Panc1 (cell line): Measurements from ENCODE around the gene EPC1. TPM values are rescaled to one million over a fixed set of nuclear protein-coding genes. Genes with fewer than 3 reads are reported as not detected.

ENCODE experiments used
- ATAC-seq: fragments of 200-7000 bp; cut with Tn5 transposase; 2 replicates; pipeline ENCODE4 v1.9.1; 2020; ENCODE audit warnings: mild to moderate bottlenecking, moderate library complexity
- BruUV-seq: library from RNA; stranded (reverse); fragments of 400-500 nt; replicated peaks from 2 replicates; lab custom pipeline; 2021; lab: Mats Ljungman, UMichigan
- CTCF ChIA-PET: fragments of 300-600 bp; sonication (Branson Sonifier 250); formaldehyde crosslinking; loops from one replicate; lab custom pipeline; 2022; ENCODE audit warnings: antibody characterized with exemption; lab: Charles Lee
- POLR2A ChIA-PET: fragments of 300-600 bp; sonication (Branson Sonifier 250); formaldehyde crosslinking; loops from one replicate; lab custom pipeline; 2022; ENCODE audit warnings: antibody characterized with exemption; lab: Charles Lee
- DNase-seq: peaks from one replicate; pipeline ENCODE4 v3.0.0-alpha.2; 2010; ENCODE audit warnings: low read depth, low spot score
- H3K27ac ChIP-seq: 2 replicates; pipeline ENCODE4 v1.5.1; 2011; ENCODE audit warnings: mild to moderate bottlenecking, low read length, inconsistent platforms
- H3K27me3 ChIP-seq: fragments of 200-500 bp; sonication (Bioruptor generic); 2 replicates; pipeline ENCODE4 v1.6.0; 2014; ENCODE audit warnings: low read length, inconsistent platforms; ENCODE audit not compliant: control insufficient read depth, insufficient read depth
- H3K36me3 ChIP-seq: fragments of 200-500 bp; sonication (Bioruptor generic); 2 replicates; pipeline ENCODE4 v1.5.1; 2014; ENCODE audit warnings: inconsistent platforms, mild to moderate bottlenecking, low read length, moderate library complexity; ENCODE audit not compliant: control insufficient read depth, insufficient read depth
- H3K4me1 ChIP-seq: 2 replicates; pipeline ENCODE4 v1.5.1; 2011; ENCODE audit warnings: inconsistent platforms, mild to moderate bottlenecking, low read length, moderate library complexity; ENCODE audit not compliant: control insufficient read depth, insufficient read depth
- H3K4me3 ChIP-seq, 2 experiments: 2 replicates each; pipeline ENCODE4 v1.5.1; 2011 to 2012; ENCODE audit warnings: low read depth in 2 of 2, low read length in 2 of 2, mild to moderate bottlenecking in 2 of 2, inconsistent platforms in 1 of 2, moderate library complexity in 1 of 2
- H3K9me3 ChIP-seq: fragments of 200-500 bp; sonication (Bioruptor generic); 2 replicates; pipeline ENCODE4 v1.5.1; 2014; ENCODE audit warnings: low read depth, mild to moderate bottlenecking, inconsistent platforms, low read length, moderate library complexity; ENCODE audit not compliant: control insufficient read depth, insufficient read depth
- CTCF ChIP-seq: fragments of 450-650 bp; IDR thresholded peaks from 2 replicates; pipeline ENCODE4 v1.5.1; 2017; ENCODE audit warnings: mild to moderate bottlenecking
- POLR2AphosphoS5 ChIP-seq: IDR thresholded peaks from 2 replicates; pipeline ENCODE4 v1.6.1; 2012; ENCODE audit warnings: mild to moderate bottlenecking, low read depth, low read length, moderate library complexity
- REST ChIP-seq, 2 experiments: IDR thresholded peaks; 2 replicates each; pipeline ENCODE4 v1.6.1; 2011 to 2012; ENCODE audit warnings: low read depth in 2 of 2, control low read depth in 1 of 2, low read length in 1 of 2, mild to moderate bottlenecking in 1 of 2, moderate library complexity in 1 of 2; ENCODE audit not compliant: insufficient read depth in 1 of 2
- SIN3A ChIP-seq: IDR thresholded peaks from 2 replicates; pipeline ENCODE4 v1.6.1; 2012; ENCODE audit warnings: low read depth, mild to moderate bottlenecking, low read length, moderate library complexity, borderline replicate concordance; ENCODE audit not compliant: insufficient read depth
- TCF7L2 ChIP-seq: IDR thresholded peaks from 2 replicates; pipeline ENCODE4 v1.6.1; 2011; ENCODE audit warnings: mild to moderate bottlenecking, low read depth, low read length, inconsistent platforms
- in situ Hi-C: cut with HindIII; loops from 2 replicates; pipeline ENCODE4 v1.10.0; 2016; ENCODE audit warnings: low sequenced_read_pairs, low pct_unique_long_range_greater_than_20kb
- intact Hi-C: fragments of 100-400 bp; cut with micrococcal nuclease; formaldehyde crosslinking; loops from one replicate; pipeline ENCODE4 v1.10.0; 2022; ENCODE audit not compliant: unreplicated experiment
- total RNA-seq: library from RNA; stranded (reverse); gene quantifications from one replicate; pipeline ENCODE4 v1.2.1, GENCODE V29; 2021; ENCODE audit not compliant: unreplicated experiment

EPC1 gene
- total RNA-seq, 1 experiment from 2014 or later = 18.4 TPM

- no TSS peak for BruUV-seq
- no peak overlapping the region for H3K4me3 ChIP-seq
- intact Hi-C loops = no loop called here
- POLR2A ChIA-PET = no interaction called here
- CTCF ChIA-PET = no interaction called here
- in situ Hi-C loops = no loop called here
- TF ChIP-seq POLR2AphosphoS5 (no peak), TCF7L2 (no peak)
- H3K27me3 ChIP-seq = no peaks in the 10 kb centered on the region
- DNase-seq (no peak), ATAC-seq (no peak)
- no peaks in the 10 kb centered on the region for H3K9me3 ChIP-seq
- H3K36me3 ChIP-seq = no peaks in the 10 kb centered on the region
- no peak overlapping the region for H3K27ac ChIP-seq
- H3K4me1 ChIP-seq = peaks cover 28% of the 10 kb centered on the region
These were observed 16.7 kb downstream of the EPC1 start for GRCh38 chr10:32330214-32330613.

GRCh38 chr10:32329061-32329460 is 17.9 kb downstream of the EPC1 start:
- H3K4me1 ChIP-seq = peaks cover 27% of the 10 kb centered on the region
- no peaks in the 10 kb centered on the region for H3K36me3 ChIP-seq
- ChIA-PET POLR2A (no interaction called here), CTCF (interaction anchor here (0.5 kb wide), 1 partner anchor 25 kb away, joined by 3 read pairs; no protein-coding TSS in a partner anchor)
- BruUV-seq = no TSS peak
- H3K9me3 ChIP-seq = no peaks in the 10 kb centered on the region
- no peak overlapping the region for H3K4me3 ChIP-seq
- H3K27ac ChIP-seq = no peak overlapping the region
- TF ChIP-seq TCF7L2 (no peak), CTCF (no peak), SIN3A (no peak), POLR2AphosphoS5 (no peak), REST (IDR thresholded peaks at IDR 0.05; ENCODE audit: insufficient read depth in 1 of 2, low read depth in 2 of 2, low read length in 1 of 2) (no peak)
- in situ Hi-C loops (no loop called here), intact Hi-C loops (no loop called here)
- H3K27me3 ChIP-seq = no peaks in the 10 kb centered on the region
- DNase-seq (no peak), ATAC-seq (no peak)

DNA sequence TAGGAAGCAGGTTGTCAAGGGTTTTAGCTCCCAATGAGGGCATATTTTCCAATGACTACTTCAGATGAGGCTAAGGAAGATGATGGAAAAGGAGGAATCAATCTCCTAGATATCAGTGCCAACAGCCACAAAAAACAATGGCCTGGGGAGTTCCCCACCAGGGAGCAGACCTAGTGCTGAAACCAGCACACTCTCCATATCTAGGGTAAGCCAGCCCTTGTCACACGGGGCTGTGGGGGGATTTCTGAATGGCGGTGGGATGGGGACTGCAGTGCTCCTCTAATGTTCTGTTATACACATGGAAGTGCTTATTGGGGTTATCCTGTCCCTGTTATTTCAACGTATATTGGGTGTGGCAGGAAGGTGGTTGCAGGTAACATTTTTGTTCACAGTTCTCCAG is 18.5 kb downstream of the EPC1 start:
- H3K4me3 ChIP-seq = no peak overlapping the region
- DNase-seq (no peak), ATAC-seq (no peak)
- no peaks in the 10 kb centered on the region for H3K27me3 ChIP-seq
- CTCF ChIA-PET = interaction anchor here (0.5 kb wide), 1 partner anchor 26 kb away, joined by 3 read pairs; no protein-coding TSS in a partner anchor
- BruUV-seq = no TSS peak
- in situ Hi-C loops (no loop called here), intact Hi-C loops (no loop called here)
- no peak overlapping the region for H3K27ac ChIP-seq
- TF ChIP-seq SIN3A = no peak
- no peak for TF ChIP-seq CTCF
- no peak for TF ChIP-seq POLR2AphosphoS5
- TF ChIP-seq TCF7L2 = no peak
- no peak for TF ChIP-seq REST (IDR thresholded peaks at IDR 0.05; ENCODE audit: insufficient read depth in 1 of 2, low read depth in 2 of 2, low read length in 1 of 2)
- H3K4me1 ChIP-seq = peaks cover 22% of the 10 kb centered on the region
- POLR2A ChIA-PET = no interaction called here
- no peaks in the 10 kb centered on the region for H3K9me3 ChIP-seq
- H3K36me3 ChIP-seq = no peaks in the 10 kb centered on the region
